ENCODE data around the gene SALL3.

GRCh38 chr18:78945628-78946027 lies 34.0 kb upstream of the SALL3 start:
- TF ChIP-seq CTCF (IDR thresholded peaks at IDR 0.05), result no peak
- no peak for TF ChIP-seq EP300 (IDR thresholded peaks at IDR 0.05; ENCODE audit: low read depth)
- TF ChIP-seq POLR2A (IDR thresholded peaks at IDR 0.05), result no peak
